HL-60 (cell line): ENCODE measurements around the gene CFAP46.
"Not testable (repeated sequence)": the region's sequence is repeated elsewhere in the genome, so short reads cannot be mapped to it uniquely, and the experiment has no call there.

ENCODE experiments used
- DNase-seq, 2 experiments: peaks; one replicate each; pipeline ENCODE4 v3.0.0-alpha.2; 2010 to 2020; ENCODE audit warnings: low read depth in 1 of 2, low spot score in 1 of 2
- H3K27ac ChIP-seq: fragments of 250-450 bp; sonication (Bioruptor Pico); replicated peaks from 2 replicates; pipeline ENCODE4 v1.5.1; 2020; ENCODE audit warnings: mild to moderate bottlenecking, moderate library complexity
- H3K27me3 ChIP-seq: fragments of 250-450 bp; sonication (Bioruptor Pico); 2 replicates; pipeline ENCODE4 v1.5.1; 2021; ENCODE audit warnings: mild to moderate bottlenecking, moderate library complexity; ENCODE audit not compliant: insufficient read depth, poor library complexity, severe bottlenecking
- H3K4me3 ChIP-seq: replicated peaks from 2 replicates; pipeline ENCODE4 v1.5.1; 2011; ENCODE audit warnings: mild to moderate bottlenecking, control low read depth, low read length; ENCODE audit not compliant: insufficient read depth
- CTCF ChIP-seq: IDR thresholded peaks from one replicate; pipeline ENCODE4 v1.5.1; 2011; ENCODE audit warnings: low read length, control low read depth, inconsistent platforms; ENCODE audit not compliant: insufficient read depth
- GABPA ChIP-seq: IDR thresholded peaks from 2 replicates; pipeline ENCODE4 v1.6.1; 2012; ENCODE audit warnings: low read depth
- POLR2AphosphoS5 ChIP-seq: IDR thresholded peaks from 2 replicates; pipeline ENCODE4 v1.6.1; 2012; ENCODE audit warnings: low read depth
- REST ChIP-seq: IDR thresholded peaks from 2 replicates; pipeline ENCODE4 v1.6.1; 2012; ENCODE audit warnings: low read depth; ENCODE audit not compliant: insufficient replicate concordance
- SPI1 ChIP-seq: IDR thresholded peaks from 2 replicates; pipeline ENCODE4 v1.6.1; 2012; ENCODE audit warnings: low read depth, mild to moderate bottlenecking, borderline replicate concordance

CFAP46 gene

GRCh38 chr10:132793871-132794849, 148.2 kb downstream of the CFAP46 start:
- DNase-seq: no peak
- H3K4me3 ChIP-seq: no peak overlapping the region
- H3K27me3 ChIP-seq: peaks cover 25% of the 10 kb centered on the region
- H3K27ac ChIP-seq: no peak overlapping the region
- TF ChIP-seq SPI1 (no peak), REST (no peak), CTCF (no peak), GABPA (no peak), POLR2AphosphoS5 (no peak)

- Histone ChIP-seq H3K27ac (no peak overlapping the region), H3K4me3 (no peak overlapping the region), H3K27me3 (peaks cover 33% of the 10 kb centered on the region)
- DNase-seq: no peak
- no peak for TF ChIP-seq POLR2AphosphoS5
- no peak for TF ChIP-seq CTCF
- TF ChIP-seq GABPA: no peak
- TF ChIP-seq REST: no peak
- TF ChIP-seq SPI1: no peak
Measured at GRCh38 chr10:132793213-132793612, 149.2 kb downstream of the CFAP46 start.

- Histone ChIP-seq H3K27me3 (peaks cover 37% of the 10 kb centered on the region), H3K27ac (no peak overlapping the region), H3K4me3 (no peak overlapping the region)
- DNase-seq: no peak
- TF ChIP-seq REST: no peak
- TF ChIP-seq CTCF: no peak
- no peak for TF ChIP-seq GABPA
Measured at GRCh38 chr10:132792796-132793195, 149.6 kb downstream of the CFAP46 start.

GRCh38 chr10:132792099-132792498, 150.3 kb downstream of the CFAP46 start:
- H3K27me3 ChIP-seq: peaks cover 41% of the 10 kb centered on the region
- H3K4me3 ChIP-seq, H3K27ac ChIP-seq, DNase-seq: not testable (repeated sequence)
